Mesendoderm (in vitro differentiated cells): ENCODE results near the gene PALLD.

Experiments used
- DNase-seq: peaks from one replicate; pipeline ENCODE4 v3.0.0; 2013
- H2AK5ac ChIP-seq: 2 replicates; pipeline ENCODE4 v1.6.1; 2013; ENCODE audit warnings: low read length, inconsistent platforms
- H2BK120ac ChIP-seq: 2 replicates; pipeline ENCODE4 v1.6.1; 2013; ENCODE audit warnings: low read depth, mild to moderate bottlenecking, low read length, moderate library complexity, mixed read lengths
- H2BK15ac ChIP-seq: replicated peaks from 2 replicates; pipeline ENCODE4 v1.6.1; 2013; ENCODE audit warnings: low read depth, mild to moderate bottlenecking, moderate library complexity
- H2BK5ac ChIP-seq: 2 replicates; pipeline ENCODE4 v1.6.1; 2013; ENCODE audit warnings: low read length, inconsistent platforms
- H3K18ac ChIP-seq: 2 replicates; pipeline ENCODE4 v1.6.1; 2013; ENCODE audit warnings: mild to moderate bottlenecking, low read length, mixed read lengths
- H3K23ac ChIP-seq: one replicate; pipeline ENCODE4 v1.6.1; 2013; ENCODE audit warnings: low read length
- H3K27ac ChIP-seq: 2 replicates; pipeline ENCODE4 v1.5.1; 2013; ENCODE audit warnings: low read depth, mild to moderate bottlenecking, inconsistent platforms, low read length, moderate library complexity
- H3K27me3 ChIP-seq: 2 replicates; pipeline ENCODE4 v1.6.1; 2013; ENCODE audit warnings: low read length, control low read depth, mild to moderate bottlenecking, inconsistent platforms; ENCODE audit not compliant: insufficient read depth, poor library complexity
- H3K36me3 ChIP-seq: 2 replicates; pipeline ENCODE4 v1.6.1; 2013; ENCODE audit warnings: low read length, inconsistent platforms; ENCODE audit not compliant: control insufficient read depth, insufficient read depth
- H3K4ac ChIP-seq: one replicate; pipeline ENCODE4 v1.6.1; 2013; ENCODE audit warnings: low read depth, mild to moderate bottlenecking, low read length, moderate library complexity
- H3K4me1 ChIP-seq: 2 replicates; pipeline ENCODE4 v1.6.1; 2013; ENCODE audit warnings: low read depth, low read length, inconsistent platforms; ENCODE audit not compliant: control insufficient read depth
- H3K4me2 ChIP-seq: 2 replicates; pipeline ENCODE4 v1.6.1; 2013; ENCODE audit warnings: low read length
- H3K4me3 ChIP-seq: 2 replicates; pipeline ENCODE4 v1.5.1; 2013; ENCODE audit warnings: mild to moderate bottlenecking, low read length
- H3K56ac ChIP-seq: one replicate; pipeline ENCODE4 v1.6.1; 2013; ENCODE audit warnings: low read length
- H3K79me1 ChIP-seq: 2 replicates; pipeline ENCODE4 v1.6.1; 2013; ENCODE audit warnings: low read length, inconsistent platforms
- H3K79me2 ChIP-seq: 2 replicates; pipeline ENCODE4 v1.6.1; 2013; ENCODE audit warnings: mild to moderate bottlenecking, low read length; ENCODE audit not compliant: control insufficient read depth, insufficient read depth
- H3K9ac ChIP-seq: 2 replicates; pipeline ENCODE4 v1.6.1; 2013; ENCODE audit warnings: low read length, inconsistent platforms
- H4K5ac ChIP-seq: one replicate; pipeline ENCODE4 v1.6.1; 2013; ENCODE audit warnings: low read length
- H4K8ac ChIP-seq: one replicate; pipeline ENCODE4 v1.6.1; 2013; ENCODE audit warnings: low read depth, mild to moderate bottlenecking, control low read depth, low read length, moderate library complexity
- WGBS: extraction: QIAGEN DNeasy Blood & Tissue Kit; methylation state at CpG from one replicate; pipeline ENCODE4 v1.1.7; 2013; ENCODE audit warnings: low lambda C conversion rate, missing lambda C conversion rate; ENCODE audit not compliant: insufficient coverage; ENCODE audit errors: extremely low coverage; 5-methylcytosine and 5-hydroxymethylcytosine counted together

The PALLD gene

GRCh38 chr4:168835880-168836454, 339.1 kb downstream of the PALLD start:
- no peak overlapping the region for H3K56ac ChIP-seq
- H3K4me3 ChIP-seq: no peak overlapping the region
- no peaks in the 10 kb centered on the region for H3K36me3 ChIP-seq
- no peak overlapping the region for H4K5ac ChIP-seq
- no peak overlapping the region for H3K23ac ChIP-seq
- no peak for DNase-seq
- H3K4me2 ChIP-seq: no peak overlapping the region
- H2BK5ac ChIP-seq: no peak overlapping the region
- no peaks in the 10 kb centered on the region for H3K79me1 ChIP-seq
- H2BK120ac ChIP-seq: no peak overlapping the region
- H3K27ac ChIP-seq: no peak overlapping the region
- no peak overlapping the region for H4K8ac ChIP-seq
- H3K79me2 ChIP-seq: no peaks in the 10 kb centered on the region
- H3K27me3 ChIP-seq: no peaks in the 10 kb centered on the region
- H3K18ac ChIP-seq: no peak overlapping the region
- WGBS: no CpG with 5 or more reads among the region's 9 CpGs
- no peaks in the 10 kb centered on the region for H3K4me1 ChIP-seq
- no peak overlapping the region for H3K4ac ChIP-seq
- H3K9ac ChIP-seq: no peak overlapping the region
- no peak overlapping the region for H2BK15ac ChIP-seq
- no peak overlapping the region for H2AK5ac ChIP-seq

- Histone ChIP-seq H2BK120ac (no peak overlapping the region), H3K36me3 (no peaks in the 10 kb centered on the region), H3K4me1 (no peaks in the 10 kb centered on the region), H3K56ac (no peak overlapping the region), H3K27ac (no peak overlapping the region), H2BK15ac (no peak overlapping the region), H3K18ac (no peak overlapping the region), H4K8ac (no peak overlapping the region), H3K4ac (no peak overlapping the region), H3K79me1 (no peaks in the 10 kb centered on the region), H4K5ac (no peak overlapping the region), H3K4me3 (no peak overlapping the region), H3K9ac (no peak overlapping the region), H2BK5ac (no peak overlapping the region), H3K79me2 (no peaks in the 10 kb centered on the region), H3K27me3 (no peaks in the 10 kb centered on the region), H3K4me2 (no peak overlapping the region), H3K23ac (no peak overlapping the region), H2AK5ac (no peak overlapping the region)
- DNase-seq: no peak
- WGBS: no CpG with 5 or more reads among the region's 9 CpGs
These were observed 339.6 kb downstream of the PALLD start for GRCh38 chr4:168836490-168836889.

- H3K27ac ChIP-seq: no peak overlapping the region
- H2AK5ac ChIP-seq: no peak overlapping the region
- no peaks in the 10 kb centered on the region for H3K79me2 ChIP-seq
- no peak overlapping the region for H4K5ac ChIP-seq
- no peaks in the 10 kb centered on the region for H3K36me3 ChIP-seq
- no peak overlapping the region for H2BK120ac ChIP-seq
- no peak overlapping the region for H3K4ac ChIP-seq
- H2BK5ac ChIP-seq: no peak overlapping the region
- no peak overlapping the region for H4K8ac ChIP-seq
- no peak for DNase-seq
- H2BK15ac ChIP-seq: no peak overlapping the region
- no peak overlapping the region for H3K4me3 ChIP-seq
- H3K4me2 ChIP-seq: no peak overlapping the region
- WGBS: no CpG with 5 or more reads among the region's 4 CpGs
- no peak overlapping the region for H3K18ac ChIP-seq
- H3K9ac ChIP-seq: no peak overlapping the region
- no peaks in the 10 kb centered on the region for H3K27me3 ChIP-seq
- no peaks in the 10 kb centered on the region for H3K79me1 ChIP-seq
- H3K56ac ChIP-seq: no peak overlapping the region
- H3K23ac ChIP-seq: no peak overlapping the region
- no peaks in the 10 kb centered on the region for H3K4me1 ChIP-seq
These were observed 341.1 kb downstream of the PALLD start for GRCh38 chr4:168837922-168838321.

- no peaks in the 10 kb centered on the region for H3K79me1 ChIP-seq
- no peaks in the 10 kb centered on the region for H3K27me3 ChIP-seq
- H3K23ac ChIP-seq: no peak overlapping the region
- no peak for DNase-seq
- H2BK15ac ChIP-seq: no peak overlapping the region
- no peak overlapping the region for H4K8ac ChIP-seq
- no peak overlapping the region for H2BK120ac ChIP-seq
- no CpG with 5 or more reads among the region's 3 CpGs for WGBS
- H3K79me2 ChIP-seq: no peaks in the 10 kb centered on the region
- H3K4me1 ChIP-seq: no peaks in the 10 kb centered on the region
- no peak overlapping the region for H3K4me3 ChIP-seq
- H3K18ac ChIP-seq: no peak overlapping the region
- no peaks in the 10 kb centered on the region for H3K36me3 ChIP-seq
- no peak overlapping the region for H3K9ac ChIP-seq
- H2AK5ac ChIP-seq: no peak overlapping the region
- no peak overlapping the region for H3K4ac ChIP-seq
- H4K5ac ChIP-seq: no peak overlapping the region
- no peak overlapping the region for H3K27ac ChIP-seq
- H3K4me2 ChIP-seq: no peak overlapping the region
- no peak overlapping the region for H2BK5ac ChIP-seq
- no peak overlapping the region for H3K56ac ChIP-seq
These were observed 343.0 kb downstream of the PALLD start for GRCh38 chr4:168839758-168840391.

- no peak overlapping the region for H3K27ac ChIP-seq
- no peak overlapping the region for H2BK5ac ChIP-seq
- H3K56ac ChIP-seq: no peak overlapping the region
- H3K4me1 ChIP-seq: no peaks in the 10 kb centered on the region
- H3K27me3 ChIP-seq: no peaks in the 10 kb centered on the region
- H3K4me3 ChIP-seq: no peak overlapping the region
- no peak overlapping the region for H3K4me2 ChIP-seq
- no peak overlapping the region for H3K4ac ChIP-seq
- H3K23ac ChIP-seq: no peak overlapping the region
- no peak overlapping the region for H2BK15ac ChIP-seq
- no peak overlapping the region for H2BK120ac ChIP-seq
- H3K79me1 ChIP-seq: no peaks in the 10 kb centered on the region
- H4K8ac ChIP-seq: no peak overlapping the region
- H3K18ac ChIP-seq: no peak overlapping the region
- H2AK5ac ChIP-seq: no peak overlapping the region
- H3K9ac ChIP-seq: no peak overlapping the region
- DNase-seq: no peak
- no CpG with 5 or more reads among the region's 4 CpGs for WGBS
- H3K79me2 ChIP-seq: no peaks in the 10 kb centered on the region
- H4K5ac ChIP-seq: no peak overlapping the region
- no peaks in the 10 kb centered on the region for H3K36me3 ChIP-seq
These were observed 343.5 kb downstream of the PALLD start for GRCh38 chr4:168840392-168840763.
